Measurements from ENCODE around the gene ACP4. TPM values are rescaled to one million over a fixed set of nuclear protein-coding genes. Genes with fewer than 3 reads are reported as not detected.
"Not testable (repeated sequence)": the region's sequence is repeated elsewhere in the genome, so short reads cannot be mapped to it uniquely, and the experiment has no call there.

The ACP4 gene
- total RNA-seq, 1 donor from 2014 or later = not detected

- no peak for DNase-seq
Observed at GRCh38 chr19:50797781-50798658, 7.8 kb downstream of the ACP4 start.

- no peak for DNase-seq
Observed at GRCh38 chr19:50798659-50799546, 8.7 kb downstream of the ACP4 start.

GRCh38 chr19:50799547-50799851, 9.3 kb downstream of the ACP4 start:
- DNase-seq = no peak

- no peak for DNase-seq
Observed at GRCh38 chr19:50801107-50801506, 10.9 kb downstream of the ACP4 start.

GRCh38 chr19:50803633-50804419, 13.6 kb downstream of the ACP4 start:
- DNase-seq = no peak

- peak; percentile 99 for DNase-seq
Observed at GRCh38 chr19:50804420-50805272, 14.4 kb downstream of the ACP4 start.

- no peak for DNase-seq
Observed at GRCh38 chr19:50808856-50809255, 18.6 kb downstream of the ACP4 start.

- DNase-seq = not testable (repeated sequence)
Observed at GRCh38 chr19:50811622-50812238, 21.5 kb downstream of the ACP4 start.

GRCh38 chr19:50812474-50812873, 22.3 kb downstream of the ACP4 start:
- no peak for DNase-seq

GRCh38 chr19:50814883-50815282, 24.7 kb downstream of the ACP4 start:
- DNase-seq = no peak

GRCh38 chr19:50815439-50815838, 25.2 kb downstream of the ACP4 start:
- DNase-seq = no peak

GRCh38 chr19:50817941-50818858, 28.0 kb downstream of the ACP4 start:
- DNase-seq = no peak

GRCh38 chr19:50818859-50819472, 28.8 kb downstream of the ACP4 start:
- no peak for DNase-seq

GRCh38 chr19:50819636-50820035, 29.4 kb downstream of the ACP4 start:
- no peak for DNase-seq

GRCh38 chr19:50820086-50820485, 29.9 kb downstream of the ACP4 start:
- DNase-seq = no peak

- DNase-seq = no peak
Observed at GRCh38 chr19:50820549-50821247, 30.5 kb downstream of the ACP4 start.

GRCh38 chr19:50821248-50821612, 31.0 kb downstream of the ACP4 start:
- DNase-seq = no peak

GRCh38 chr19:50821622-50822021, 31.4 kb downstream of the ACP4 start:
- no peak for DNase-seq

GRCh38 chr19:50822661-50823208, 32.5 kb downstream of the ACP4 start:
- DNase-seq = no peak
